WTC11 (cell line): ENCODE results near the gene CDRT15L2. TPM values are rescaled to one million over a fixed set of nuclear protein-coding genes. Genes with fewer than 3 reads are reported as not detected.
"Not testable (repeated sequence)": the region's sequence is repeated elsewhere in the genome, so short reads cannot be mapped to it uniquely, and the experiment has no call there.

Source experiments
- ATAC-seq: fragments of 200-7000 bp; cut with Tn5 transposase; 2 replicates; pipeline ENCODE4 v1.10.0; 2021; ENCODE audit warnings: mild to moderate bottlenecking, moderate library complexity
- CTCF ChIA-PET: fragments of 300-600 bp; sonication (Branson Sonifier 250); formaldehyde crosslinking; loops from one replicate; lab custom pipeline; 2021; ENCODE audit warnings: antibody characterized with exemption; lab: Charles Lee
- POLR2A ChIA-PET: fragments of 350-600 bp; sonication (Branson Sonifier 250); formaldehyde crosslinking; loops from one replicate; lab custom pipeline; 2021; ENCODE audit warnings: antibody characterized with exemption; lab: Charles Lee
- DNase-seq: peaks from one replicate; pipeline ENCODE4 v3.0.0; 2021; ENCODE audit warnings: low spot score
- H3K27ac Mint-ChIP-seq: 2 replicates; pipeline ENCODE4 v1.8.0; 2021; ENCODE audit warnings: mixed read lengths
- H3K27me3 Mint-ChIP-seq: 2 replicates; pipeline ENCODE4 v1.8.0; 2021; ENCODE audit warnings: low read depth, mild to moderate bottlenecking, moderate library complexity, mixed read lengths
- H3K36me3 Mint-ChIP-seq: 2 replicates; pipeline ENCODE4 v1.8.0; 2021; ENCODE audit warnings: mixed read lengths
- H3K4me1 Mint-ChIP-seq: 2 replicates; pipeline ENCODE4 v1.8.0; 2022; ENCODE audit warnings: mixed read lengths
- H3K4me3 Mint-ChIP-seq: 2 replicates; pipeline ENCODE4 v1.8.0; 2021; ENCODE audit warnings: mild to moderate bottlenecking, moderate library complexity, mixed read lengths
- H3K9me3 Mint-ChIP-seq: 2 replicates; pipeline ENCODE4 v1.8.0; 2021; ENCODE audit warnings: mixed read lengths
- ATF1 ChIP-seq: sonication (generic); formaldehyde crosslinking; IDR thresholded peaks from 2 replicates; pipeline ENCODE4 v1.8.1; 2023; ENCODE audit warnings: mild to moderate bottlenecking, moderate library complexity, missing genetic modification reagents
- ATF2 ChIP-seq: sonication (generic); formaldehyde crosslinking; IDR thresholded peaks from 2 replicates; pipeline ENCODE4 v1.8.1; 2022; ENCODE audit warnings: low read depth, missing genetic modification reagents, borderline replicate concordance
- CREB1 ChIP-seq: sonication (generic); formaldehyde crosslinking; IDR thresholded peaks from 2 replicates; pipeline ENCODE4 v1.8.0; 2023; ENCODE audit warnings: mild to moderate bottlenecking, missing genetic modification reagents
- ELF4 ChIP-seq: sonication (generic); formaldehyde crosslinking; IDR thresholded peaks from 2 replicates; pipeline ENCODE4 v1.8.1; 2022; ENCODE audit warnings: low read depth, mild to moderate bottlenecking, moderate library complexity, missing genetic modification reagents
- ETV6 ChIP-seq: sonication (generic); formaldehyde crosslinking; IDR thresholded peaks from 2 replicates; pipeline ENCODE4 v1.8.1; 2022; ENCODE audit warnings: mild to moderate bottlenecking, missing genetic modification reagents
- GRHL2 ChIP-seq: fragments of 250-450 bp; sonication (Bioruptor Pico); IDR thresholded peaks from 2 replicates; pipeline ENCODE4 v1.8.0; 2022; ENCODE audit warnings: mild to moderate bottlenecking, moderate library complexity; ENCODE audit not compliant: insufficient replicate concordance, severe bottlenecking
- MAX ChIP-seq: sonication (generic); formaldehyde crosslinking; IDR thresholded peaks from 2 replicates; pipeline ENCODE4 v1.8.0; 2022; ENCODE audit warnings: mild to moderate bottlenecking, missing genetic modification reagents
- MXD4 ChIP-seq: fragments of 250-450 bp; sonication (Bioruptor Pico); IDR thresholded peaks from 2 replicates; pipeline ENCODE4 v1.8.0; 2021; ENCODE audit warnings: mild to moderate bottlenecking, moderate library complexity, borderline replicate concordance
- SP1 ChIP-seq: sonication (generic); formaldehyde crosslinking; conservative IDR thresholded peaks from 2 replicates; pipeline ENCODE4 v1.8.1; 2022; ENCODE audit warnings: missing genetic modification reagents
- ZMAT4 ChIP-seq: fragments of 250-450 bp; sonication (Bioruptor Pico); IDR thresholded peaks from 2 replicates; pipeline ENCODE4 v1.9.0; 2021; ENCODE audit warnings: mild to moderate bottlenecking
- ZNF317 ChIP-seq: sonication (generic); formaldehyde crosslinking; IDR thresholded peaks from 2 replicates; pipeline ENCODE4 v1.8.1; 2023; ENCODE audit warnings: low read depth, mild to moderate bottlenecking, moderate library complexity, missing genetic modification reagents, borderline replicate concordance
- ZNF671 ChIP-seq: fragments of 250-450 bp; sonication (Bioruptor Pico); IDR thresholded peaks from 2 replicates; pipeline ENCODE4 v1.8.0; 2021; ENCODE audit warnings: mild to moderate bottlenecking
- total RNA-seq: library from RNA; stranded (reverse); gene quantifications from 3 replicates; pipeline ENCODE4 v1.2.3, GENCODE V29; 2021
- TF ChIP-seq, protein P1 (sequence below): sonication (generic); formaldehyde crosslinking; IDR thresholded peaks from 2 replicates; pipeline ENCODE4 v1.8.0; 2022; ENCODE audit warnings: missing genetic modification reagents
- TF ChIP-seq, protein P2 (sequence below): sonication (generic); formaldehyde crosslinking; IDR thresholded peaks from 2 replicates; pipeline ENCODE4 v1.8.1; 2023; ENCODE audit warnings: mild to moderate bottlenecking, missing genetic modification reagents

CDRT15L2 gene
- total RNA-seq, 1 experiment from 2014 or later = not detected

- not testable (repeated sequence) for ATAC-seq
Observed at GRCh38 chr17:20555135-20556010, 24.2 kb upstream of the CDRT15L2 start.

GRCh38 chr17:20558096-20558495 is 21.4 kb upstream of the CDRT15L2 start:
- H3K4me3 Mint-ChIP-seq, H3K9me3 Mint-ChIP-seq, ATAC-seq, CTCF ChIA-PET, H3K36me3 Mint-ChIP-seq, H3K27me3 Mint-ChIP-seq, DNase-seq, H3K4me1 Mint-ChIP-seq, H3K27ac Mint-ChIP-seq, POLR2A ChIA-PET: not testable (repeated sequence)

More at GRCh38 chr17:20555135-20556010, 24.2 kb upstream of the CDRT15L2 start:
- POLR2A ChIA-PET, H3K4me3 Mint-ChIP-seq, DNase-seq, H3K36me3 Mint-ChIP-seq, CTCF ChIA-PET, H3K27ac Mint-ChIP-seq, H3K9me3 Mint-ChIP-seq, H3K4me1 Mint-ChIP-seq, H3K27me3 Mint-ChIP-seq: not testable (repeated sequence)

DNA sequence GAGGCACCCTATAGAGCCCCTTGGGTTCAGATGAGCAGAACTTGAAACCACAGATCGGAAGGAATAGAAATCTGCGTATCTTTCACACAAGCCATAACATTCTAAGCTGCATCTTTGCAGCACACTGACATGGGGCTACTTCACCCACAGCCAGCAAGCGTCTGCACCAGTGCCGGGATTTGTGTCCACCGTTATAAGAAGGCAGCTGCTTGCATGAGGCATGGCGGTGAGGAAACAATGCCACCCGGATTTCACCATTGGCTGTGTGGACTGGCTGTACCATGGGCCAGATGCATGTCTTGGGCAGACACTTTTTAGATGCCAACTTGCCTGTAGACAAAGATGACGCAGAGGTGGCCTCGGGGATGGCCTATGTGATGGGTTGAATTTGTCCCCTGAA is 20.5 kb upstream of the CDRT15L2 start:
- not testable (repeated sequence) for H3K36me3 Mint-ChIP-seq, DNase-seq
- peaks cover 12% of the 10 kb centered on the region for H3K9me3 Mint-ChIP-seq

GRCh38 chr17:20562587-20562986 is 16.9 kb upstream of the CDRT15L2 start:
- ATAC-seq (no peak), DNase-seq (no peak)
- ChIA-PET POLR2A (no interaction called here), CTCF (no interaction called here)
- TF ChIP-seq ELF4 (CRISPR knock-in tag) (no peak), GRHL2 (CRISPR knock-in tag) (no peak), SP1 (no peak), ATF1 (CRISPR knock-in tag) (no peak)
- TF ChIP-seq, protein P1, sequence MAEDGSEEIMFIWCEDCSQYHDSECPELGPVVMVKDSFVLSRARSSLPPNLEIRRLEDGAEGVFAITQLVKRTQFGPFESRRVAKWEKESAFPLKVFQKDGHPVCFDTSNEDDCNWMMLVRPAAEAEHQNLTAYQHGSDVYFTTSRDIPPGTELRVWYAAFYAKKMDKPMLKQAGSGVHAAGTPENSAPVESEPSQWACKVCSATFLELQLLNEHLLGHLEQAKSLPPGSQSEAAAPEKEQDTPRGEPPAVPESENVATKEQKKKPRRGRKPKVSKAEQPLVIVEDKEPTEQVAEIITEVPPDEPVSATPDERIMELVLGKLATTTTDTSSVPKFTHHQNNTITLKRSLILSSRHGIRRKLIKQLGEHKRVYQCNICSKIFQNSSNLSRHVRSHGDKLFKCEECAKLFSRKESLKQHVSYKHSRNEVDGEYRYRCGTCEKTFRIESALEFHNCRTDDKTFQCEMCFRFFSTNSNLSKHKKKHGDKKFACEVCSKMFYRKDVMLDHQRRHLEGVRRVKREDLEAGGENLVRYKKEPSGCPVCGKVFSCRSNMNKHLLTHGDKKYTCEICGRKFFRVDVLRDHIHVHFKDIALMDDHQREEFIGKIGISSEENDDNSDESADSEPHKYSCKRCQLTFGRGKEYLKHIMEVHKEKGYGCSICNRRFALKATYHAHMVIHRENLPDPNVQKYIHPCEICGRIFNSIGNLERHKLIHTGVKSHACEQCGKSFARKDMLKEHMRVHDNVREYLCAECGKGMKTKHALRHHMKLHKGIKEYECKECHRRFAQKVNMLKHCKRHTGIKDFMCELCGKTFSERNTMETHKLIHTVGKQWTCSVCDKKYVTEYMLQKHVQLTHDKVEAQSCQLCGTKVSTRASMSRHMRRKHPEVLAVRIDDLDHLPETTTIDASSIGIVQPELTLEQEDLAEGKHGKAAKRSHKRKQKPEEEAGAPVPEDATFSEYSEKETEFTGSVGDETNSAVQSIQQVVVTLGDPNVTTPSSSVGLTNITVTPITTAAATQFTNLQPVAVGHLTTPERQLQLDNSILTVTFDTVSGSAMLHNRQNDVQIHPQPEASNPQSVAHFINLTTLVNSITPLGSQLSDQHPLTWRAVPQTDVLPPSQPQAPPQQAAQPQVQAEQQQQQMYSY (CRISPR knock-in tag) = no peak
- Mint-ChIP-seq H3K4me1 (peaks cover 7% of the 10 kb centered on the region), H3K27me3 (no peaks in the 10 kb centered on the region), H3K36me3 (peaks cover 4% of the 10 kb centered on the region), H3K4me3 (no peak overlapping the region), H3K9me3 (peaks cover 11% of the 10 kb centered on the region), H3K27ac (no peak overlapping the region)

More for the DNA sequence above, 20.5 kb upstream of the CDRT15L2 start:
- ATAC-seq, CTCF ChIA-PET, H3K27ac Mint-ChIP-seq, H3K4me1 Mint-ChIP-seq, POLR2A ChIA-PET, H3K27me3 Mint-ChIP-seq, H3K4me3 Mint-ChIP-seq: not testable (repeated sequence)

DNA sequence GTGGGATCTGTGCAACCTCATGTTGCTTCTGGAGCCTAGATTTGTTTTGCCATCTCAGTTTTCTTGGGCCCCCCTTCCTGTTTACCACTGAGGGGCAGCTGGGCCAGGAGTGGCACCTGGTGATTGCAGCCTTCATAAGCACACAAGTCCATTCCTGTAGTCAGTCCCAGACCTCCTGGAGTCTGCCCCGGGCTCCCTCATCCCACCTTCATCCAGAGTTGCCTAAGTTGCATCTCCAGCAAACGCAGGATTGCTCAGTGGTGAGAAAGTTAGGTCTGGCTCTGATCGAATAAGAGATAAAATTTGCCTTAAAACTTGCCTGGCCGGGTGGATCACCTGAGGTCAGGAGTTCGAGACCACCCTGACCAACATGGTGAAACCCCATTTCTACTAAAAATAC is 14.3 kb upstream of the CDRT15L2 start:
- ATAC-seq, H3K9me3 Mint-ChIP-seq, POLR2A ChIA-PET, H3K27ac Mint-ChIP-seq, H3K36me3 Mint-ChIP-seq, H3K4me1 Mint-ChIP-seq, H3K4me3 Mint-ChIP-seq, DNase-seq, H3K27me3 Mint-ChIP-seq, CTCF ChIA-PET: not testable (repeated sequence)

DNA sequence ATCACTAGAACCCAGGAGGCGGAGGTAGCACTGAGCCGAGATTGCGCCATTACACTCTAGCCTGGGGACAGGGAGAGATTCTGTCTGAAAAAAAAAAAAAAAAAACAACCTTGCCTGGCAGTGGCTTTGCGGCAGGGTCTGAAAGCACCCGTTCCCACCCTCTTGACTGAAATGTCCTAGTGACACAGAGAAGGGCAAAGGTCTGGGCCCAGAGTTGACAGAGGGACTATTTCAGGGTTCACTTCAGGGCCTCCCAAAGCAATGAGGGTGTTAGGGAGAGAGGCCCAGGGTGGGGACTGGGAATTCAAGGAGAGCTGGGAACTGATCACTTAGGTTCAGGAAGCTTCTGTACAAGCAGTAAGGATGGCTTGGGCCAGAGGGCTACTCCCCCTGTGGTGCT is 13.8 kb upstream of the CDRT15L2 start:
- Mint-ChIP-seq H3K36me3 (peaks cover 4% of the 10 kb centered on the region), H3K27me3 (no peaks in the 10 kb centered on the region), H3K4me1 (peaks cover 7% of the 10 kb centered on the region), H3K27ac (no peak overlapping the region), H3K4me3 (no peak overlapping the region), H3K9me3 (peaks cover 9% of the 10 kb centered on the region)
- POLR2A ChIA-PET = no interaction called here
- DNase-seq = no peak
- CTCF ChIA-PET = no interaction called here
- ATAC-seq = no peak
- no peak for TF ChIP-seq ZNF671
- TF ChIP-seq ETV6 (CRISPR knock-in tag) = no peak
- no peak for TF ChIP-seq ZMAT4
- TF ChIP-seq MAX (CRISPR knock-in tag) = no peak
- TF ChIP-seq CREB1 (CRISPR knock-in tag) = no peak
- TF ChIP-seq, protein P2, sequence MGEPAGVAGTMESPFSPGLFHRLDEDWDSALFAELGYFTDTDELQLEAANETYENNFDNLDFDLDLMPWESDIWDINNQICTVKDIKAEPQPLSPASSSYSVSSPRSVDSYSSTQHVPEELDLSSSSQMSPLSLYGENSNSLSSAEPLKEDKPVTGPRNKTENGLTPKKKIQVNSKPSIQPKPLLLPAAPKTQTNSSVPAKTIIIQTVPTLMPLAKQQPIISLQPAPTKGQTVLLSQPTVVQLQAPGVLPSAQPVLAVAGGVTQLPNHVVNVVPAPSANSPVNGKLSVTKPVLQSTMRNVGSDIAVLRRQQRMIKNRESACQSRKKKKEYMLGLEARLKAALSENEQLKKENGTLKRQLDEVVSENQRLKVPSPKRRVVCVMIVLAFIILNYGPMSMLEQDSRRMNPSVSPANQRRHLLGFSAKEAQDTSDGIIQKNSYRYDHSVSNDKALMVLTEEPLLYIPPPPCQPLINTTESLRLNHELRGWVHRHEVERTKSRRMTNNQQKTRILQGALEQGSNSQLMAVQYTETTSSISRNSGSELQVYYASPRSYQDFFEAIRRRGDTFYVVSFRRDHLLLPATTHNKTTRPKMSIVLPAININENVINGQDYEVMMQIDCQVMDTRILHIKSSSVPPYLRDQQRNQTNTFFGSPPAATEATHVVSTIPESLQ = no peak
- TF ChIP-seq MXD4 = no peak
- TF ChIP-seq ATF2 (CRISPR knock-in tag) = no peak
- no peak for TF ChIP-seq ZNF317 (CRISPR knock-in tag)
